ENCODE data around the gene MRPS26.
"Not testable (repeated sequence)": the region's sequence is repeated elsewhere in the genome, so short reads cannot be mapped to it uniquely, and the experiment has no call there.

The MRPS26 gene

DNA sequence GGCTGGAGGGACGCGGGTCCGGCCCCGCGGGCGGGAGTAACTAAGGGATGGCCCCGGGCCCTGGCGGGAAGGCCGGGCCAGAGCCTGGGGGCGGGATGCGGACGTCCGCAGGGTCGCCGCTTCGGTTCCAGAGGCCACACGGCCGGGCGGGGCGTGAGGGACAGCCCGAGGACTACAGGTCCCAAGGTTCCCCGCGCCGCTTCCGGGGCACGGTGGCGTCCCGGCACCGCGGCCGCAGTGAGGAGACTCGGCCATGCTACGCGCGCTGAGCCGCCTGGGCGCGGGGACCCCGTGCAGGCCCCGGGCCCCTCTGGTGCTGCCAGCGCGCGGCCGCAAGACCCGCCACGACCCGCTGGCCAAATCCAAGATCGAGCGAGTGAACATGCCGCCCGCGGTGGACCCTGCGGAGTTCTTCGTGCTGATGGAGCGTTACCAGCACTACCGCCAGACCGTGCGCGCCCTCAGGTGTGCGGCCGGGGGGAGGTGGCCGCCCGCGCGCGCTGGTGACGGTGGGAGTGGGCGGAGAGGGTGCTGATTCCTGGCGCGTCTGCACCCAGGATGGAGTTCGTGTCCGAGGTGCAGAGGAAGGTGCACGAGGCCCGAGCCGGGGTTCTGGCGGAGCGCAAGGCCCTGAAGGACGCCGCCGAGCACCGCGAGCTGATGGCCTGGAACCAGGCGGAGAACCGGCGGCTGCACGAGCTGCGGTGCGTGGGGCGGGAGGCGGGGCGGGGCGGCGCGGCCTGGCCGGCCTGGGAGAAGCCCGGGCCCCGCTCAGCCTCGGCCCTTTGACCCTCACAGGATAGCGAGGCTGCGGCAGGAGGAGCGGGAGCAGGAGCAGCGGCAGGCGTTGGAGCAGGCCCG is at the start of gene MRPS26:
Gene MRPS26 (plus strand): TSS at position 237 of the 861 bp plus-strand sequence. CDS start 17 bp downstream, at position 254.
- H3K4me3 ChIP-seq (ENCODE audit: low read length), result peak within 1 kb of the TSS; percentile 96
- no peaks in the 10 kb centered on the region for H3K27me3 ChIP-seq (ENCODE audit: insufficient read depth, low read length)
- peak within 1 kb of the TSS; percentile 74 for H3K27ac ChIP-seq (ENCODE audit: low read length)
- H3K4me1 ChIP-seq (ENCODE audit: insufficient read depth, low read length), result peaks cover 16% of the 10 kb centered on the region
- peak within 1 kb of the TSS; percentile 87; the same call in 1 of the 2 replicates for H3K9ac ChIP-seq (ENCODE audit: low read depth, low read length)
- H3K9me3 ChIP-seq (ENCODE audit: insufficient read depth, low read depth, low read length), result no peaks in the 10 kb centered on the region
- H3K36me3 ChIP-seq (ENCODE audit: insufficient read depth, low read depth, low read length), result peaks cover 32% of the 10 kb centered on the region

DNA sequence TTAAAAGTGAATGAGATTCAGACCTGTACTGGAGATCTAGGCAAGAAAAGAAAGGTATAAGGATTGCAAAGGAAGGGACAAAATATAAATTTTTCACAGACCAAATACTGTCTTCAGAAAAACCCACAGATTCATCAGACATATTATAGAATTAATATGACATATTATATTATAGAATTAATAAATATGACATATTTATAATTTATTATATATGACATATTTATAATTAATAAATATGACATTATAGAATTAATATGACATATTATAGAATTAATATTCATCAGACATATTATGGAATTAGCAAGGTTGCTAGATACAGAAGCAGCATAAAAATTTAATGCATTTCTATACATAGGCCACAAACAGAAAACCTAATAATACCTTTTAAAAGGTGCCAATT is 47.1 kb upstream of the MRPS26 start:
- Histone ChIP-seq H3K36me3 (ENCODE audit: insufficient read depth, low read depth, low read length) (peaks cover 28% of the 10 kb centered on the region), H3K9me3 (ENCODE audit: insufficient read depth, low read depth, low read length) (no peaks in the 10 kb centered on the region), H3K4me1 (ENCODE audit: insufficient read depth, low read length) (no peaks in the 10 kb centered on the region), H3K27ac (ENCODE audit: low read length) (no peak overlapping the region), H3K4me3 (ENCODE audit: low read length) (no peak overlapping the region), H3K9ac (ENCODE audit: low read depth, low read length) (no peak overlapping the region), H3K27me3 (ENCODE audit: insufficient read depth, low read length) (no peaks in the 10 kb centered on the region)

DNA sequence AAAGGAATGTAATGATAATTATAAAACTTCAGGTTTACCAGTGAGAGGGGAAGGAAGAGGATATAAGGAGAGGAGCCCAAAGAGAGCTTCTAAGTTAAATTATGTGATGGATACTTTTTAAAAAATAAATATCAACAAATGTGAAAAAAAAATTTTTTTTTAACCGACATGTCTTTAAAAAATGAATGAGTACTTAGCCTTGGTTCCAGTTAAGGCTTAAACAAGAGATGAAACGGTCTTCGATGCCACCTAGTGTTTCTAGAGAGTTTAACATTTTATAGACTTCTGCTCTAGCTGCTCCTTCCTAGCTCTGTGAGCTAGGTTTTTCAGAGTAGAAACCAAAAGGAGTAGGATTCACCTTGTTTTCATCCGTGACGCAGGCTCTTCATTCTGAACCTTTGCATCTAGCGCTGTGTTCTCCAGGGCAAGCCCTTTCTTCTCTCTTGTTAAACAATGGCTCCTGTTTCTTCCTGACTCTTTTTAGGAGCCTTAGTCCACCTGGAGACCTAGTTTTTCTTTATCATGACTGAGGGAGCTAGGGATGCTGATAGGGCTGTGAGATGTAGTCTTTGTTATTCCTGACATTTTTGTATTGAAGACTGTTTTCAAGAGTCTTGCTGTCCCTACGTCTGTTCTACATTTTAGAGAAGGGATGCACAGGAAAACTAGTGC is 44.9 kb upstream of the MRPS26 start:
- Histone ChIP-seq H3K9me3 (ENCODE audit: insufficient read depth, low read depth, low read length) (no peaks in the 10 kb centered on the region), H3K27me3 (ENCODE audit: insufficient read depth, low read length) (no peaks in the 10 kb centered on the region)

DNA sequence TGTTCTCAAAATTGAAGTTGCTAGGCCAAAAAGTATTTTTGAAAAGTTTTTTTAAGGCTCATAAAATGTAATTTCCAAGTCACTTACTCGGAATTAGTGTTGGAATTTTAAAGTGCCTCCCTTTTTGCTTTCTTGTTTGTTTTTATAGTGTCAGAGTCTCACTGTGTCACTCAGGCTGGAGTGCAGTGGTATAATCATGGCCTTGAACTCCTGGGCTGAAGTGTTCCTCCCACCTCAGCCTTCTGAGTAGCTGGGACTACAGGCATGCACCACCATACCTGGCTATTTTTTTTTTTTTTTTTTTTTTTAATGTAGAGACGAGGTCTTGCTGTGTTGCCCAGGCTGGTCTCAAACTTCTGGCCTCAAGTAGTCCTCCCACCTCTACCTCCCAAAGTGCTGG is 42.4 kb upstream of the MRPS26 start:
- Histone ChIP-seq H3K27me3 (ENCODE audit: insufficient read depth, low read length) (no peaks in the 10 kb centered on the region), H3K27ac (ENCODE audit: low read length) (no peak overlapping the region), H3K4me1 (ENCODE audit: insufficient read depth, low read length) (peaks cover 6% of the 10 kb centered on the region; the same call in 1 of the 2 replicates), H3K36me3 (ENCODE audit: insufficient read depth, low read depth, low read length) (peaks cover 39% of the 10 kb centered on the region), H3K4me3 (ENCODE audit: low read length) (no peak overlapping the region), H3K9ac (ENCODE audit: low read depth, low read length) (no peak overlapping the region), H3K9me3 (ENCODE audit: insufficient read depth, low read depth, low read length) (no peaks in the 10 kb centered on the region)

More for the DNA sequence above, 44.9 kb upstream of the MRPS26 start:
- no peak overlapping the region for H3K27ac ChIP-seq (ENCODE audit: low read length)
- peaks cover 6% of the 10 kb centered on the region; the same call in 1 of the 2 replicates for H3K4me1 ChIP-seq (ENCODE audit: insufficient read depth, low read length)
- no peak overlapping the region for H3K9ac ChIP-seq (ENCODE audit: low read depth, low read length)
- no peak overlapping the region for H3K4me3 ChIP-seq (ENCODE audit: low read length)
- peaks cover 22% of the 10 kb centered on the region for H3K36me3 ChIP-seq (ENCODE audit: insufficient read depth, low read depth, low read length)

DNA sequence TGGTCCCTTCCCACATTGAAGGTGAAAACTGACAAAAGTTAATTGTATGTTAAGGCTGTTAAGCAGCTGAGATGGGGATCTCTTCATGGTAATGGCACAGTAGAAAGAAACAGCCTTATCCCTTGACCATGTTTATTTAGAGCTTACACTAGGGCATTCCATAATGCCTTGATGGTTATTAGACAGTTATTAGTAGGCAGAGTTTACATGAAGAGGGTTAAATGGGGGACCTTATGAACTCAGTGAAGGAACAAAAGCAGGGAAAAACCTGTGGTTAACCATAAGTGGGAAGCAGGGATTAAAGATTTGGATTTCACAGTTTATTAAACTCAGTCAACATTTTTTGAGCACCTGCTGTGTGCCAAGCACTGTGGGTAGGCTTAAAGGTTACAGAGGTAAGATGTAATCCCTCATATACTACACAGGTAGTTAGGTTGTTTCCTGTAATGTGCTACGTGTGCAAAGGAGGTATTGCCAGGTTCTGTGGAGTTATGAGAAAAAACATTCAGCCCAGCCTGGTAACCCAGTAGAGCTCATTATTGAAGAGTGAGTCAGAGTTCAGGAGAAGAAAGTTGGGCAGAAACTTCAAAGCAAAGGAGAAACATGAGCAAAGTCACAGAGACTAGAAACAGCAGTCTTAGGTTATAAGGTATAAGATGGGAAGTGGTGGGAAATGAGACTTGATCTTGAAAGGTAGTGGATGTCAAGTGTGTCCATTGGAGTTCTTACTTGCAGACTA is 34.7 kb upstream of the MRPS26 start:
- Histone ChIP-seq H3K9me3 (ENCODE audit: insufficient read depth, low read depth, low read length) (no peaks in the 10 kb centered on the region), H3K4me3 (ENCODE audit: low read length) (no peak overlapping the region), H3K27ac (ENCODE audit: low read length) (no peak overlapping the region), H3K4me1 (ENCODE audit: insufficient read depth, low read length) (no peaks in the 10 kb centered on the region), H3K36me3 (ENCODE audit: insufficient read depth, low read depth, low read length) (peaks cover 47% of the 10 kb centered on the region), H3K9ac (ENCODE audit: low read depth, low read length) (no peak overlapping the region), H3K27me3 (ENCODE audit: insufficient read depth, low read length) (no peaks in the 10 kb centered on the region)

DNA sequence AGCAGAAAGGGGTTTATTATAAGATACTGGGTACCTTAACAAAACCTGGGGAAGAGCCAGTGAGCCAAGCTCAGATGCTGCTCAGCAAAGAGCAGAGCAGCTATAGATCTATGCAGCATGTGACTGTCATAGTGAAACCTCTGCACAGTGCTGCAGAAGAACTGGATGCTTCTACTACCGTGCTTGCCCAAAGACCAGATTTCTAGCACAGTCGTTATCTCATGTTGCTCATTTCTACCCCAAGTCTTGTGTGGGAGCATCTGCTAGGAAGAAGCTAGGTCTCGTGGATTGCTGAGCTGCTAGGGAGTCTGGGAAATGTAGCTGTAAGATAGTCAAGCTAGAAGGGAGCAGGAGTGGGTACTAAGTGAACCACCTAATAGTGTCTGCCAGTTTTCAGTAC is 34.1 kb upstream of the MRPS26 start:
- Histone ChIP-seq H3K9me3 (ENCODE audit: insufficient read depth, low read depth, low read length) (no peaks in the 10 kb centered on the region), H3K36me3 (ENCODE audit: insufficient read depth, low read depth, low read length) (peaks cover 47% of the 10 kb centered on the region), H3K27me3 (ENCODE audit: insufficient read depth, low read length) (no peaks in the 10 kb centered on the region), H3K4me1 (ENCODE audit: insufficient read depth, low read length) (no peaks in the 10 kb centered on the region), H3K4me3 (ENCODE audit: low read length) (no peak overlapping the region), H3K27ac (ENCODE audit: low read length) (no peak overlapping the region), H3K9ac (ENCODE audit: low read depth, low read length) (no peak overlapping the region)

DNA sequence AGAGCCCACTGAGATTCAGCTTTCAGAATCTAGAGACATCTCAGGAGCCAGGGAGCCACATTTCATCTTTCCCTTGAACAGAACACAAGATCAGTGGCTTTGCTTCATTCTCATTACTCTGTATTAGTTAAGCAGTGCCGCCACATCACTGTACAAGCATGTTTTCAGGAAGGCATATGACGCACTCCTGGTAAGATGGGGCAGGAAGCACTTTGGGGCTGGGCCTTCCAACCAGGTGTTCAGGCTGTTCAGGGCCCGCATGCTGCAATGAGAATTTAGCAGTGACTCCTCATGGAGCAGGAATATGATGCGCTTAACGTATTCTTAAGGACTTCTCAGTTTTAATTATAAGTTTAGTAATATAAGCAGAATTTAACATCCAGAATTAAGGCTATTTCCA is 32.1 kb upstream of the MRPS26 start:
- no peaks in the 10 kb centered on the region for H3K4me1 ChIP-seq (ENCODE audit: insufficient read depth, low read length)
- no peaks in the 10 kb centered on the region for H3K27me3 ChIP-seq (ENCODE audit: insufficient read depth, low read length)
- no peak overlapping the region for H3K4me3 ChIP-seq (ENCODE audit: low read length)
- H3K27ac ChIP-seq (ENCODE audit: low read length), result no peak overlapping the region
- H3K36me3 ChIP-seq (ENCODE audit: insufficient read depth, low read depth, low read length), result peaks cover 43% of the 10 kb centered on the region
- H3K9ac ChIP-seq (ENCODE audit: low read depth, low read length), result no peak overlapping the region
- H3K9me3 ChIP-seq (ENCODE audit: insufficient read depth, low read depth, low read length), result peaks cover 4% of the 10 kb centered on the region; the same call in 1 of the 2 replicates

DNA sequence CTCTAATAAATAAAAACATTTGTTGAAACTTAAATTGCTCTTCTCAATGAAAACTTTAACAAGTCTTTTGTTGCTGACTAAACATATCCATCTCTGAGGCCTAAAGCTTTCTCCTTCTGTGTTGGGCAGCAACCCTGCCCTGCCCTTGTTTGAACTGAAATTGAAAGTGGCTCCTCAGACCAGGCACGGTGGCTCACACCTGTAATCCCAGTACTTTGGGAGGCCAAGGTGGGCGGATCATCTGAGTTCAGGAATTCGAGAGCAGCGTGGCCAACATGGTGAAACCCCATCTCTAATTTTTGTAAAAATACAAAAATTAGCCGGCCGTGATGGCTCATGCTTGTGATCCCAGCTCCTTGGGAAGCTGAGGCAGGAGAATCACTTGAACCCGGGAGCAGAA is 31.7 kb upstream of the MRPS26 start:
- no peaks in the 10 kb centered on the region for H3K27me3 ChIP-seq (ENCODE audit: insufficient read depth, low read length)
- H3K9ac ChIP-seq (ENCODE audit: low read depth, low read length), result no peak overlapping the region
- H3K27ac ChIP-seq (ENCODE audit: low read length), result no peak overlapping the region
- H3K4me3 ChIP-seq (ENCODE audit: low read length), result no peak overlapping the region
- peaks cover 42% of the 10 kb centered on the region for H3K36me3 ChIP-seq (ENCODE audit: insufficient read depth, low read depth, low read length)
- H3K9me3 ChIP-seq (ENCODE audit: insufficient read depth, low read depth, low read length), result peaks cover 4% of the 10 kb centered on the region; the same call in 1 of the 2 replicates
- no peaks in the 10 kb centered on the region for H3K4me1 ChIP-seq (ENCODE audit: insufficient read depth, low read length)

DNA sequence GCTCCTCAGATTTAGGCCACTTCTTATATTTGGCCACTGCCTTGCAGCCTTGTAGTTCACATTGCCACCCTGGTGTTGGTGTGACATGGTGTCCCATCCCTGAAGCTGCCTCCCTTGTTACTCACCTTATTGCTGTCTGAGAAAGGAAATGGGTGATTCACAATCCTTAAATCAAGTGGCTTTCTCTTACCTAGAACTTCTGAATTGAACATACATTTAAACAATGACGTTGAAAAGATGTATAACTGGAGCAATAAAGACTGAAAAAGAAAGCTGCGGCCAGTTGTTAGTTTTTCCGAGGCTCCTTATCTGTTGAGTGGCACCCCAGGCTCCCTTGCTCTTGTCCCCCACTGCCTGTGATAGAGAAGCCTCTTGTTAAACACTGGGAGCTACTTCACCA is 31.2 kb upstream of the MRPS26 start:
- no peaks in the 10 kb centered on the region for H3K4me1 ChIP-seq (ENCODE audit: insufficient read depth, low read length)
- no peak overlapping the region for H3K27ac ChIP-seq (ENCODE audit: low read length)
- no peak overlapping the region for H3K9ac ChIP-seq (ENCODE audit: low read depth, low read length)
- no peak overlapping the region for H3K4me3 ChIP-seq (ENCODE audit: low read length)
- H3K36me3 ChIP-seq (ENCODE audit: insufficient read depth, low read depth, low read length), result peaks cover 38% of the 10 kb centered on the region
- H3K9me3 ChIP-seq (ENCODE audit: insufficient read depth, low read depth, low read length), result peaks cover 4% of the 10 kb centered on the region; the same call in 1 of the 2 replicates
- no peaks in the 10 kb centered on the region for H3K27me3 ChIP-seq (ENCODE audit: insufficient read depth, low read length)

DNA sequence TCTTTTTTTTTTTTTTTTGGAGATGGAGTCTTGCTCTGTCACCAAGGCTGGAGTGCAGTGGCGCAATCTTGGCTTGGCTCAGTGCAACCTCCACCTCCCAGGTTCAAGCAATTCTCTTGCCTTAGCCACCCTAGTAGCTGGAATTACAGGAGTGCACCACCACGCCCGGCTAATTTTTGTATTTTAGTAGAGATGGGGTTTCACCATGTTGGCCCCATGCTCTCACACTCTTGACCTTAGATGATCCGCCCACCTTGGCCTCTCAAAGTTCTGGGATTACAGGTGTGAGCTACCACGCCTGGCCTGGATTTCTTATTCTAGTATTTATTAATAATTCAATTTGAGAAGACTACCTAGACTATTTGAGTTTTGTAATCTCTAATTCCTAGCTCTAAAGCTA is 30.6 kb upstream of the MRPS26 start:
- H3K4me1 ChIP-seq (ENCODE audit: insufficient read depth, low read length); H3K27ac ChIP-seq (ENCODE audit: low read length); H3K9ac ChIP-seq (ENCODE audit: low read depth, low read length); H3K27me3 ChIP-seq (ENCODE audit: insufficient read depth, low read length); H3K9me3 ChIP-seq (ENCODE audit: insufficient read depth, low read depth, low read length); H3K4me3 ChIP-seq (ENCODE audit: low read length): not testable (repeated sequence)
- peaks cover 37% of the 10 kb centered on the region for H3K36me3 ChIP-seq (ENCODE audit: insufficient read depth, low read depth, low read length)

DNA sequence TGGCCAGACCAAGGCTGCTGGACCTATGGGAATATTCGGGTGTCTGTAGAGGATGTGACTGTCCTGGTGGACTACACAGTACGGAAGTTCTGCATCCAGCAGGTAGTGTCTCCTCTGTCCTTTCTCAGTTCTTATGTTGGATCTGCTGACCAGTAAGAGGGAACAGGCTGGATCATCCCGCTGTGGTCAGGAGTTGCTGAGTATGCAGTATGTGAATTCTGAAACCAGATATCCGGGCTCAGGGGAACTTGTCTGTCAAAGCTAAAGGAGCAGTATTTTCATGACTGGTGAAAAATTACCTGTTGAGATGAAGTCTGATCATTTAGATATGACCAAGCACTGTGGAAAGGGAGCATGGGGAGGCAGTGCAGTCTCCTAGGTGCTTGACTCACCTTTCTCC is 24.5 kb upstream of the MRPS26 start:
- H3K4me1 ChIP-seq (ENCODE audit: insufficient read depth, low read length), result no peaks in the 10 kb centered on the region
- H3K27me3 ChIP-seq (ENCODE audit: insufficient read depth, low read length), result no peaks in the 10 kb centered on the region
- no peak overlapping the region for H3K27ac ChIP-seq (ENCODE audit: low read length)
- no peak overlapping the region for H3K4me3 ChIP-seq (ENCODE audit: low read length)
- peaks cover 4% of the 10 kb centered on the region; the same call in 1 of the 2 replicates for H3K9me3 ChIP-seq (ENCODE audit: insufficient read depth, low read depth, low read length)
- no peak overlapping the region for H3K9ac ChIP-seq (ENCODE audit: low read depth, low read length)
- peaks cover 65% of the 10 kb centered on the region for H3K36me3 ChIP-seq (ENCODE audit: insufficient read depth, low read depth, low read length)

Measured in iPS-20b (cell line).